ENCODE data around the gene UGT1A6. TPM values are rescaled to one million over a fixed set of nuclear protein-coding genes. Genes with fewer than 3 reads are reported as not detected.

UGT1A6 gene
- total and polyA plus RNA-seq, 2 of the 4 experiments (the other 2 are of a cell fraction) = not detected

DNA sequence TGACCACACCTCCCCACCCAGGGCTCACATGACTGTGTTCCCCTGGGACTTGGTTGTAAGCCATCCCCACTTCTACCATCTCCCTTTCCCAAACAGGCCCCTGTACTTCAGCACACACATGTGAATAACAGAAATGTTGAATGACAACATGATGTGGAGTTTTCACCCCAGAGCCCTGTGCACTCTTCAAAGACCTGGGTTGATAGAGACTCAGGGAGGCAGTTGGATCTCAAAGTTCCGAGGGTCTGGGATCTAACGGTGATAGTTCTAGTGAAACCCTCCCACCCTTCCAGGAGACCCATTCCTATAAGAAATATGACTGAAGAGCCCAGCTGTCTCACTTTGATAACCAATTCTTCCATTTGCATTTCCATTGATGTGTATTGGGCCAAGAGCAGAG, 85.3 kb downstream of the UGT1A6 start, which contains the start of gene MROH2A:
Gene MROH2A (plus strand): TSS at position 301 of the 400 bp plus-strand sequence. CDS start 1,029 bp downstream, outside the sequence.
- ChIA-PET CTCF (no interaction called here), POLR2A (ENCODE audit: unreplicated experiment) (no interaction called here)
- Histone ChIP-seq H3K4me3 (ENCODE audit: insufficient read depth, low read depth, low read length) (no peak within 1 kb of the TSS), H3K9me1 (ENCODE audit: insufficient read depth, low read length) (no peaks in the 10 kb centered on the region), H4K8ac (ENCODE audit: low read depth in 2 of 2, low read length in 2 of 2) (no peak within 1 kb of the TSS), H3K4ac (ENCODE audit: low read depth, low read length) (no peak within 1 kb of the TSS), H4K91ac (ENCODE audit: insufficient read depth, low read depth, low read length) (no peak within 1 kb of the TSS), H2BK15ac (ENCODE audit: low read depth, low read length) (no peak within 1 kb of the TSS), H3K4me1 (ENCODE audit: control insufficient read depth, insufficient read depth, low read length) (no peaks in the 10 kb centered on the region), H2BK20ac (ENCODE audit: low read depth, low read length) (no peak within 1 kb of the TSS), H3K9me3 (ENCODE audit: control insufficient read depth, insufficient read depth, low read length) (peaks cover 3% of the 10 kb centered on the region; the same call in 1 of the 2 replicates), H2AK9ac (replicated peaks; ENCODE audit: low read depth, low read length, poor library complexity) (no peak within 1 kb of the TSS), H2BK120ac (ENCODE audit: low read depth, low read length) (no peak within 1 kb of the TSS), H2AK5ac (ENCODE audit: low read depth, low read length) (no peak within 1 kb of the TSS), H4K20me1 (ENCODE audit: insufficient read depth, low read length) (no peaks in the 10 kb centered on the region), H2AFZ (replicated peaks; ENCODE audit: low read length, poor library complexity) (no peak within 1 kb of the TSS), H4K5ac (ENCODE audit: low read depth, low read length) (no peak within 1 kb of the TSS), H2BK5ac (ENCODE audit: low read depth, low read length, poor library complexity, severe bottlenecking) (no peak within 1 kb of the TSS), H3K36me3 (ENCODE audit: control insufficient read depth, insufficient read depth, low read length) (no peaks in the 10 kb centered on the region), H3K56ac (ENCODE audit: extremely low read depth, insufficient read depth, low read length) (no peak within 1 kb of the TSS), H3K4me2 (ENCODE audit: low read depth, low read length) (no peak within 1 kb of the TSS), H3K27ac (ENCODE audit: insufficient read depth, low read length) (no peak within 1 kb of the TSS), H3K23ac (ENCODE audit: low read depth, low read length) (no peak within 1 kb of the TSS), H3K9ac (ENCODE audit: low read depth, low read length) (no peak within 1 kb of the TSS), H3K18ac (ENCODE audit: low read depth, low read length) (no peak within 1 kb of the TSS), H3K79me1 (ENCODE audit: low read depth in 1 of 2, low read length in 2 of 2) (no peaks in the 10 kb centered on the region), H3K14ac (replicated peaks; ENCODE audit: low read depth, low read length) (no peak within 1 kb of the TSS), H3K27me3 (ENCODE audit: control insufficient read depth, insufficient read depth, low read length) (no peaks in the 10 kb centered on the region)
- BruUV-seq (replicated peaks) = no TSS peak
- ATAC-seq (ENCODE audit: low read depth) (no peak), DNase-seq (no peak)
- in situ Hi-C loops (cut with MboI; ENCODE audit: low sequenced_read_pairs) = no loop called here
- dilution Hi-C loops (cut with HindIII; ENCODE audit: low sequenced_read_pairs, unreplicated experiment) = no loop called here
- intact Hi-C loops (cut with micrococcal nuclease) = no loop called here
- TF ChIP-seq SMC3 (IDR thresholded peaks at IDR 0.05; ENCODE audit: low read depth, low read length) (no peak), CHD1 (IDR thresholded peaks at IDR 0.05; ENCODE audit: low read depth, low read length) (no peak), MAFK (IDR thresholded peaks at IDR 0.05; ENCODE audit: low read depth, low read length) (no peak), RCOR1 (IDR thresholded peaks at IDR 0.05; ENCODE audit: insufficient replicate concordance, low read length) (no peak), ELK1 (IDR thresholded peaks at IDR 0.05; ENCODE audit: borderline replicate concordance, low read depth, low read length) (no peak), RAD21 (IDR thresholded peaks at IDR 0.05; ENCODE audit: low read length) (no peak), RFX5 (IDR thresholded peaks at IDR 0.05; ENCODE audit: low read depth, low read length) (no peak), USF2 (IDR thresholded peaks at IDR 0.05; ENCODE audit: low read depth, low read length) (no peak)
- no CpG with 5 or more reads among the region's 2 CpGs for WGBS, 2 experiments (ENCODE audit: extremely low coverage in 2 of 2, insufficient read length in 1 of 2)

Data from IMR-90 (cell line).